OCI-LY3 (cell line): ENCODE data around the gene SSTR4.

Experiments
- H2AFZ ChIP-seq: fragments of 200-600, 300-600 bp; shearing (Covaris generic); 2 replicates; pipeline ENCODE4 v1.6.0; 2014; ENCODE audit warnings: antibody characterized with exemption, low read depth, low read length
- H3K27ac ChIP-seq: fragments of 200-600, 300-600 bp; sonication (generic); 2 replicates; pipeline ENCODE4 v1.5.1; 2014; ENCODE audit warnings: mild to moderate bottlenecking, low read length, moderate library complexity, mixed read lengths
- H3K27me3 ChIP-seq: fragments of 200-600, 300-600 bp; sonication (generic); 2 replicates; pipeline ENCODE4 v1.6.1; 2014; ENCODE audit warnings: low read depth, low read length, mixed read lengths
- H3K36me3 ChIP-seq: fragments of 200-600, 300-600 bp; sonication (generic); replicated peaks from 2 replicates; pipeline ENCODE3; 2014; ENCODE audit warnings: low read depth, low read length, mixed read lengths
- H3K4me1 ChIP-seq: fragments of 300-600, 200-600 bp; sonication (generic); 2 replicates; pipeline ENCODE4 v1.6.1; 2014; ENCODE audit warnings: low read length, mixed read lengths
- H3K4me2 ChIP-seq: fragments of 200-600, 300-600 bp; sonication (generic); 2 replicates; pipeline ENCODE4 v1.6.1; 2014; ENCODE audit warnings: low read length, mixed read lengths
- H3K4me3 ChIP-seq: fragments of 300-600, 200-600 bp; sonication (generic); 2 replicates; pipeline ENCODE4 v1.5.1; 2014; ENCODE audit warnings: antibody characterized with exemption, mild to moderate bottlenecking, low read length, moderate library complexity
- H3K79me2 ChIP-seq: fragments of 300-600, 200-600 bp; shearing (Covaris generic); 2 replicates; pipeline ENCODE4 v1.6.1; 2014; ENCODE audit warnings: mild to moderate bottlenecking, low read length, mixed read lengths
- H3K9ac ChIP-seq: fragments of 300-600, 200-600 bp; shearing (Covaris generic); 2 replicates; pipeline ENCODE4 v1.6.0; 2014; ENCODE audit warnings: mild to moderate bottlenecking, low read length, moderate library complexity
- H3K9me3 ChIP-seq: fragments of 200-600, 300-600 bp; shearing (Covaris generic); 2 replicates; pipeline ENCODE4 v1.6.1; 2014; ENCODE audit warnings: low read length, mixed read lengths; ENCODE audit not compliant: insufficient read depth
- H4K20me1 ChIP-seq: fragments of 200-600, 300-600 bp; sonication (generic); 2 replicates; pipeline ENCODE4 v1.6.1; 2016; ENCODE audit warnings: low read length, mixed read lengths; ENCODE audit not compliant: insufficient read depth
- EZH2phosphoT487 ChIP-seq: fragments of 200-600 bp; shearing (Covaris generic); IDR thresholded peaks from 2 replicates; pipeline ENCODE4 v1.6.1; 2018; ENCODE audit warnings: antibody characterized with exemption, mixed run types, low read depth
- TF ChIP-seq, protein P1 (sequence below): fragments of 200-600, 300-600 bp; sonication (generic); IDR thresholded peaks from 2 replicates; pipeline ENCODE4 v1.5.1; 2014; ENCODE audit warnings: antibody characterized with exemption, low read length, low read depth

Gene SSTR4

GRCh38 chr20:23031346-23031745 is 3.8 kb upstream of the SSTR4 start:
- no peak overlapping the region for H3K4me3 ChIP-seq
- no peak overlapping the region for H3K4me2 ChIP-seq
- H3K4me1 ChIP-seq, result no peaks in the 10 kb centered on the region
- no peaks in the 10 kb centered on the region for H4K20me1 ChIP-seq
- TF ChIP-seq, protein P1, sequence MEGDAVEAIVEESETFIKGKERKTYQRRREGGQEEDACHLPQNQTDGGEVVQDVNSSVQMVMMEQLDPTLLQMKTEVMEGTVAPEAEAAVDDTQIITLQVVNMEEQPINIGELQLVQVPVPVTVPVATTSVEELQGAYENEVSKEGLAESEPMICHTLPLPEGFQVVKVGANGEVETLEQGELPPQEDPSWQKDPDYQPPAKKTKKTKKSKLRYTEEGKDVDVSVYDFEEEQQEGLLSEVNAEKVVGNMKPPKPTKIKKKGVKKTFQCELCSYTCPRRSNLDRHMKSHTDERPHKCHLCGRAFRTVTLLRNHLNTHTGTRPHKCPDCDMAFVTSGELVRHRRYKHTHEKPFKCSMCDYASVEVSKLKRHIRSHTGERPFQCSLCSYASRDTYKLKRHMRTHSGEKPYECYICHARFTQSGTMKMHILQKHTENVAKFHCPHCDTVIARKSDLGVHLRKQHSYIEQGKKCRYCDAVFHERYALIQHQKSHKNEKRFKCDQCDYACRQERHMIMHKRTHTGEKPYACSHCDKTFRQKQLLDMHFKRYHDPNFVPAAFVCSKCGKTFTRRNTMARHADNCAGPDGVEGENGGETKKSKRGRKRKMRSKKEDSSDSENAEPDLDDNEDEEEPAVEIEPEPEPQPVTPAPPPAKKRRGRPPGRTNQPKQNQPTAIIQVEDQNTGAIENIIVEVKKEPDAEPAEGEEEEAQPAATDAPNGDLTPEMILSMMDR, result no peak
- TF ChIP-seq EZH2phosphoT487, result no peak
- H2AFZ ChIP-seq, result no peak overlapping the region
- H3K27ac ChIP-seq, result no peak overlapping the region
- no peaks in the 10 kb centered on the region for H3K9me3 ChIP-seq
- H3K27me3 ChIP-seq, result peaks cover 22% of the 10 kb centered on the region; the same call in 1 of the 2 replicates
- H3K79me2 ChIP-seq, result no peaks in the 10 kb centered on the region
- H3K36me3 ChIP-seq, result no peaks in the 10 kb centered on the region
- H3K9ac ChIP-seq, result no peak overlapping the region

DNA sequence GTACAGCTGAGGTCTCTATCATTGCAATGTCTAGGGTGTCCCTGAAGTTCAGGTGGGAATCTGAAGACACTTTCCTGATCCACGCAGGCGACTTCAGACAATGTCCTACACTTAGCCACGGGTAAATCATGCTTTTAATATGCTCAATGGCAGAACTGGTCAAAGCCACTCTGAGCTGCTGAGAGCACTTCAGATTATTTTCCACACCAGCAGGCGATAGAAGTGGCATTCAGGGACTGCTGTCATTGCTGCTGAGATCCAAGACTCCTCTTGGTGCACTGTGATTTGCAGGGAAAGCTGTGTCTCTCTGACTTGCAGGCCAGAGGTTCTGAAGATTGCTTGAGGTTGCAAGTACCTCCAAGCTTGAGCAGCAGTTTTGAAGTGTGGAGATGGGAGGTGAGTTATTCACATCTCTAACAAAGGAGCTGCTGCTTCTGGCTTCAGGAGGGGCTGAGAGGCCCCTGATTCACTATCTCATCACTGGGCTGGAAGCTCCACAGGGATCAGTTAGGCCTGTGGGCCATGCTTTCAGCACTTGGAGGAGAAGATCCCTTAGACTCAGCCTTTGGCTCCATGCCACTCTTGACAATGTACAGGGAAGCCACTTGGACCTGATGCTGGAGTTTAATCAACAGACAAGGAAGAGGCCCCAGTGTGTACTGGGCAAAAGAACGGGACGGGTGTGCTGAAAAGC is 2.9 kb upstream of the SSTR4 start:
- H3K4me2 ChIP-seq, result no peak overlapping the region
- no peak overlapping the region for H3K27ac ChIP-seq
- no peak overlapping the region for H2AFZ ChIP-seq
- H4K20me1 ChIP-seq, result no peaks in the 10 kb centered on the region
- no peaks in the 10 kb centered on the region for H3K4me1 ChIP-seq
- H3K27me3 ChIP-seq, result peaks cover 21% of the 10 kb centered on the region
- no peaks in the 10 kb centered on the region for H3K9me3 ChIP-seq
- no peak overlapping the region for H3K4me3 ChIP-seq
- no peak overlapping the region for H3K9ac ChIP-seq
- TF ChIP-seq, protein P1, result no peak
- TF ChIP-seq EZH2phosphoT487, result no peak
- no peaks in the 10 kb centered on the region for H3K36me3 ChIP-seq
- no peaks in the 10 kb centered on the region for H3K79me2 ChIP-seq

DNA sequence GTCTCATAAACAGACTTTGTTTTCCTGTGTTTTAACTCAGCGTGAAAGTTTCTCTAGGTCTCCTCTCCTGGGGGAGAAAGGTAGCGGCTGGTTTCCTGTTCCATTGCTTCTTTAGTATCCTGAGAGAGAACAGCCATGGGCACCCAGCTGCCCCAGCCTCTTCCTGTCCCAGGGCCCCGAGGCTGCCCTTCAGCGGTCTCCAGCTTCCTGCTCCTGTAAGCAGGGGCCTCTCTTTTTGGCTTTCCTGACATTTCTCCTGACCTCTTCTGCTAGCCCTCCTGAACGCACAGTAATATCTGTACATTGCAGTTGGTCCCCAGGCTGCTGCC is 2.4 kb upstream of the SSTR4 start:
- Histone ChIP-seq H3K36me3 (no peaks in the 10 kb centered on the region), H3K27ac (no peak overlapping the region), H3K27me3 (peaks cover 20% of the 10 kb centered on the region), H3K79me2 (no peaks in the 10 kb centered on the region), H3K9me3 (no peaks in the 10 kb centered on the region), H3K9ac (no peak overlapping the region), H3K4me3 (no peak overlapping the region), H3K4me1 (no peaks in the 10 kb centered on the region), H2AFZ (no peak overlapping the region), H4K20me1 (no peaks in the 10 kb centered on the region), H3K4me2 (no peak overlapping the region)
- no peak for TF ChIP-seq EZH2phosphoT487
- TF ChIP-seq, protein P1, result no peak

GRCh38 chr20:23033918-23034317 is 1.2 kb upstream of the SSTR4 start:
- Histone ChIP-seq H3K9ac (no peak overlapping the region), H3K4me1 (no peaks in the 10 kb centered on the region), H3K27me3 (peaks cover 25% of the 10 kb centered on the region), H3K9me3 (no peaks in the 10 kb centered on the region), H3K4me3 (no peak overlapping the region), H3K36me3 (no peaks in the 10 kb centered on the region), H2AFZ (no peak overlapping the region), H3K79me2 (no peaks in the 10 kb centered on the region), H3K27ac (no peak overlapping the region), H3K4me2 (no peak overlapping the region), H4K20me1 (no peaks in the 10 kb centered on the region)
- TF ChIP-seq, protein P1, result no peak
- no peak for TF ChIP-seq EZH2phosphoT487
